H9 (cell line): ENCODE data around the gene CRP. TPM values are rescaled to one million over a fixed set of nuclear protein-coding genes. Genes with fewer than 3 reads are reported as not detected.

Source experiments
- DNase-seq: peaks from one replicate; pipeline ENCODE4 v3.0.0-alpha.2; 2017
- H2AFZ ChIP-seq: one replicate; pipeline ENCODE4 v1.6.1; 2013; ENCODE audit warnings: mild to moderate bottlenecking, low read length, control low read depth, moderate library complexity
- H2AK5ac ChIP-seq: 2 replicates; pipeline ENCODE4 v1.6.1; 2013; ENCODE audit warnings: low read length, control low read depth, mixed read lengths; ENCODE audit not compliant: insufficient read length
- H2BK120ac ChIP-seq: one replicate; pipeline ENCODE4 v1.6.1; 2013; ENCODE audit warnings: low read depth, mild to moderate bottlenecking, low read length, control low read depth, inconsistent platforms; ENCODE audit not compliant: poor library complexity, severe bottlenecking
- H2BK12ac ChIP-seq: 2 replicates; pipeline ENCODE4 v1.6.1; 2013; ENCODE audit warnings: low read length, control low read depth, mixed read lengths, low read depth; ENCODE audit not compliant: insufficient read length
- H2BK15ac ChIP-seq: 2 replicates; pipeline ENCODE4 v1.6.1; 2013; ENCODE audit warnings: low read depth, low read length, control low read depth
- H2BK20ac ChIP-seq: one replicate; pipeline ENCODE4 v1.6.1; 2013; ENCODE audit warnings: low read depth, mild to moderate bottlenecking, low read length, control low read depth, inconsistent platforms; ENCODE audit not compliant: poor library complexity, severe bottlenecking
- H2BK5ac ChIP-seq: 2 replicates; pipeline ENCODE4 v1.6.1; 2013; ENCODE audit warnings: low read length, control low read depth, mixed read lengths; ENCODE audit not compliant: insufficient read length
- H3K14ac ChIP-seq: 2 replicates; pipeline ENCODE4 v1.6.1; 2013; ENCODE audit warnings: low read length, control low read depth; ENCODE audit not compliant: insufficient read depth
- H3K18ac ChIP-seq: 2 replicates; pipeline ENCODE4 v1.6.1; 2013; ENCODE audit warnings: low read depth, mild to moderate bottlenecking, mixed read lengths, low read length, control low read depth; ENCODE audit not compliant: insufficient read length
- H3K23ac ChIP-seq: 2 replicates; pipeline ENCODE4 v1.6.1; 2013; ENCODE audit warnings: low read length, control low read depth, mixed read lengths, low read depth; ENCODE audit not compliant: insufficient read length
- H3K23me2 ChIP-seq: 2 replicates; pipeline ENCODE4 v1.6.1; 2013; ENCODE audit warnings: low read depth, mild to moderate bottlenecking, mixed read lengths, low read length, control low read depth; ENCODE audit not compliant: insufficient read length, poor library complexity, severe bottlenecking
- H3K27ac ChIP-seq: 2 replicates; pipeline ENCODE4 v1.5.1; 2013; ENCODE audit warnings: low read length, control low read depth, mixed read lengths, low read depth; ENCODE audit not compliant: insufficient read length
- H3K27me3 ChIP-seq: 2 replicates; pipeline ENCODE4 v1.6.1; 2013; ENCODE audit warnings: low read length, control low read depth, inconsistent platforms; ENCODE audit not compliant: insufficient read depth
- H3K4ac ChIP-seq: 2 replicates; pipeline ENCODE4 v1.6.1; 2013; ENCODE audit warnings: low read depth, mild to moderate bottlenecking, control low read depth, inconsistent platforms, low read length, moderate library complexity
- H3K4me1 ChIP-seq: 2 replicates; pipeline ENCODE4 v1.6.1; 2013; ENCODE audit warnings: low read length, control low read depth, inconsistent platforms; ENCODE audit not compliant: insufficient read depth
- H3K4me2 ChIP-seq: 2 replicates; pipeline ENCODE4 v1.6.1; 2013; ENCODE audit warnings: low read length, control low read depth, mixed read lengths; ENCODE audit not compliant: insufficient read length, insufficient read depth
- H3K56ac ChIP-seq: 2 replicates; pipeline ENCODE4 v1.6.1; 2013; ENCODE audit warnings: low read depth, mild to moderate bottlenecking, mixed read lengths, low read length, control low read depth; ENCODE audit not compliant: insufficient read length
- H3K79me1 ChIP-seq: 2 replicates; pipeline ENCODE4 v1.6.1; 2013; ENCODE audit warnings: low read depth, mild to moderate bottlenecking, moderate library complexity, low read length, control low read depth, inconsistent platforms; ENCODE audit not compliant: insufficient read depth, poor library complexity, severe bottlenecking
- H3K79me2 ChIP-seq: 2 replicates; pipeline ENCODE4 v1.6.1; 2013; ENCODE audit warnings: low read length, control low read depth, inconsistent platforms; ENCODE audit not compliant: insufficient read depth
- H3K9ac ChIP-seq: 2 replicates; pipeline ENCODE4 v1.6.1; 2013; ENCODE audit warnings: low read length, control low read depth, mixed read lengths; ENCODE audit not compliant: insufficient read length; ENCODE audit errors: extremely low read depth
- H3K9me3 ChIP-seq: one replicate; pipeline ENCODE4 v1.6.1; 2013; ENCODE audit warnings: low read depth, low read length, inconsistent platforms; ENCODE audit not compliant: control insufficient read depth
- H3T11ph ChIP-seq: one replicate; pipeline ENCODE4 v1.6.1; 2013; ENCODE audit warnings: mild to moderate bottlenecking, low read length, control low read depth, inconsistent platforms
- H4K20me1 ChIP-seq: one replicate; pipeline ENCODE4 v1.6.1; 2013; ENCODE audit not compliant: control insufficient read depth, insufficient read length, insufficient read depth
- H4K5ac ChIP-seq: 2 replicates; pipeline ENCODE4 v1.6.1; 2013; ENCODE audit warnings: low read depth, mild to moderate bottlenecking, mixed read lengths, low read length, control low read depth; ENCODE audit not compliant: insufficient read length
- H4K8ac ChIP-seq: replicated peaks from 2 replicates; pipeline ENCODE4 v1.6.1; 2013; ENCODE audit warnings: low read length, control low read depth, mixed read lengths, low read depth; ENCODE audit not compliant: insufficient read length
- H4K91ac ChIP-seq: 2 replicates; pipeline ENCODE4 v1.6.1; 2013; ENCODE audit warnings: low read depth, mild to moderate bottlenecking, moderate library complexity, mixed read lengths, low read length, control low read depth; ENCODE audit not compliant: insufficient read length
- H3K27ac Mint-ChIP-seq, 3 experiments: 2 replicates in 2 of 3; 3 replicates in 1 of 3; pipeline ENCODE4 v1.8.0; 2020 to 2021; ENCODE audit warnings: mixed read lengths in 3 of 3, mild to moderate bottlenecking in 1 of 3, moderate library complexity in 1 of 3
- H3K27me3 Mint-ChIP-seq: 2 replicates; pipeline ENCODE4 v1.8.0; 2021; ENCODE audit warnings: low read depth, mild to moderate bottlenecking, moderate library complexity, mixed read lengths
- H3K36me3 Mint-ChIP-seq, 3 experiments: 2 replicates in 2 of 3; 3 replicates in 1 of 3; pipeline ENCODE4 v1.8.0; 2020 to 2021; ENCODE audit warnings: low read depth in 3 of 3, mixed read lengths in 3 of 3; ENCODE audit not compliant: insufficient read depth in 1 of 3
- H3K4me1 Mint-ChIP-seq, 2 experiments: 2 replicates each; pipeline ENCODE4 v1.8.0; 2020; ENCODE audit warnings: mixed read lengths in 2 of 2
- H3K4me3 Mint-ChIP-seq, 2 experiments: 2 replicates in 1 of 2; 3 replicates in 1 of 2; pipeline ENCODE4 v1.8.0; 2020 to 2021; ENCODE audit warnings: mild to moderate bottlenecking in 2 of 2, mixed read lengths in 2 of 2, moderate library complexity in 1 of 2
- H3K9me3 Mint-ChIP-seq, 2 experiments: 2 replicates in 1 of 2; 3 replicates in 1 of 2; pipeline ENCODE4 v1.8.0; 2020; ENCODE audit warnings: mild to moderate bottlenecking in 2 of 2, mixed read lengths in 2 of 2, moderate library complexity in 1 of 2
- CTCF ChIP-seq: fragments of 200-600 bp; sonication (generic); conservative IDR thresholded peaks from 3 replicates; pipeline ENCODE4 v1.8.0; 2021; ENCODE audit warnings: antibody characterized with exemption, mild to moderate bottlenecking
- WGBS: extraction: QIAGEN DNeasy Blood & Tissue Kit; methylation state at CpG from one replicate; pipeline ENCODE4 v1.1.7; 2013; ENCODE audit warnings: missing lambda C conversion rate, low lambda C conversion rate, mixed read lengths; ENCODE audit not compliant: insufficient read length; ENCODE audit errors: extremely low coverage; 5-methylcytosine and 5-hydroxymethylcytosine counted together
- total RNA-seq: library from RNA; stranded (reverse); gene quantifications from 2 replicates; pipeline ENCODE4 v1.2.1, GENCODE V29; 2021

CRP gene
- total RNA-seq, 1 experiment from 2014 or later = not detected

GRCh38 chr1:159699653-159700052 is 14.7 kb downstream of the CRP start:
- Histone ChIP-seq H4K5ac (no peak overlapping the region), H2BK12ac (no peak overlapping the region), H4K20me1 (no peaks in the 10 kb centered on the region), H3K79me1 (no peaks in the 10 kb centered on the region), H2BK15ac (no peak overlapping the region), H3K4ac (no peak overlapping the region), H2BK5ac (no peak overlapping the region), H3K18ac (no peak overlapping the region), H3K79me2 (no peaks in the 10 kb centered on the region), H3K4me1 (no peaks in the 10 kb centered on the region), H3K56ac (no peak overlapping the region), H3K23me2 (no peaks in the 10 kb centered on the region), H3K9me3 (no peaks in the 10 kb centered on the region), H3K9ac (no peak overlapping the region), H3K27me3 (no peaks in the 10 kb centered on the region), H2BK120ac (no peak overlapping the region), H3T11ph (no peak overlapping the region), H4K8ac (no peak overlapping the region), H2BK20ac (no peak overlapping the region), H2AK5ac (no peak overlapping the region), H2AFZ (no peak overlapping the region), H4K91ac (no peak overlapping the region), H3K23ac (no peak overlapping the region), H3K14ac (no peak overlapping the region), H3K27ac (no peak overlapping the region), H3K4me2 (no peak overlapping the region)
- WGBS = no CpG with 5 or more reads among the region's 3 CpGs
- H3K9me3 Mint-ChIP-seq = no peaks in the 10 kb centered on the region; a peak in 2 of 5 replicates
- H3K4me3 Mint-ChIP-seq = no peak overlapping the region
- H3K27ac Mint-ChIP-seq = no peak overlapping the region; a peak in 1 of 7 replicates
- no peak for TF ChIP-seq CTCF
- no peaks in the 10 kb centered on the region for H3K36me3 Mint-ChIP-seq
- peaks cover 0 to 3% of the 10 kb centered on the region in 2 experiments; a peak in 2 of 4 replicates for H3K4me1 Mint-ChIP-seq
- H3K27me3 Mint-ChIP-seq = peaks cover 2% of the 10 kb centered on the region; the same call in 1 of the 2 replicates
- no peak for DNase-seq
